ENCODE results near the gene CCR4. TPM values are rescaled to one million over a fixed set of nuclear protein-coding genes. Genes with fewer than 3 reads are reported as not detected.

The CCR4 gene
- polyA plus RNA-seq, 1 donor (not counting 4 experiments of a cell fraction or from before 2014, with no cell fraction given), result not detected

GRCh38 chr3:33004205-33004604 lies 52.8 kb downstream of the CCR4 start:
- dilution Hi-C loops (cut with MboI; ENCODE audit: extremely low pct_ligation_motif_present, low sequenced_read_pairs), result no loop called here
- Histone ChIP-seq H3K36me3 (ENCODE audit: control insufficient read depth in 2 of 2, extremely low read depth in 1 of 2, insufficient read depth in 2 of 2, low read length in 2 of 2) (peaks cover 4 to 8% of the 10 kb centered on the region in 2 experiments), H3K4me3 (ENCODE audit: control insufficient read depth in 2 of 3, extremely low read depth in 1 of 3, insufficient read depth in 2 of 3, low read depth in 1 of 3, low read length in 3 of 3) (no peak overlapping the region), H3K4me1 (ENCODE audit: control insufficient read depth, extremely low read depth, insufficient read depth, low read length) (peaks cover 2% of the 10 kb centered on the region), H3K9me3 (ENCODE audit: control insufficient read depth, low read depth, low read length) (no peaks in the 10 kb centered on the region), H3K27me3 (ENCODE audit: control insufficient read depth, extremely low read depth, insufficient read depth, low read length) (no peaks in the 10 kb centered on the region), H3K79me2 (ENCODE audit: control insufficient read depth, insufficient read depth, low read length) (no peaks in the 10 kb centered on the region), H3K4me2 (ENCODE audit: control insufficient read depth, extremely low read depth, insufficient read depth, low read depth, low read length) (no peak overlapping the region), H3K9ac (ENCODE audit: control insufficient read depth, extremely low read depth, insufficient read depth, low read length) (no peak overlapping the region), H2AFZ (ENCODE audit: control insufficient read depth, low read length) (no peak overlapping the region), H3K27ac (ENCODE audit: control insufficient read depth, insufficient read depth, low read length) (no peak overlapping the region), H4K20me1 (ENCODE audit: control insufficient read depth, extremely low read depth, insufficient read depth, low read length) (no peaks in the 10 kb centered on the region), H3K9me1 (ENCODE audit: control insufficient read depth, extremely low read depth, insufficient read depth, low read length) (no peaks in the 10 kb centered on the region)
- TF ChIP-seq EZH2 (IDR thresholded peaks at IDR 0.05; ENCODE audit: low read length), result no peak
- DNase-seq (ENCODE audit: low read depth, low spot score) (no peak), FAIRE-seq (no peak)

GRCh38 chr3:33004961-33005360 lies 53.5 kb downstream of the CCR4 start:
- Histone ChIP-seq H3K4me3 (ENCODE audit: control insufficient read depth in 2 of 3, extremely low read depth in 1 of 3, insufficient read depth in 2 of 3, low read depth in 1 of 3, low read length in 3 of 3) (no peak overlapping the region), H4K20me1 (ENCODE audit: control insufficient read depth, extremely low read depth, insufficient read depth, low read length) (no peaks in the 10 kb centered on the region)
- no peak for FAIRE-seq

More at GRCh38 chr3:33004961-33005360, 53.5 kb downstream of the CCR4 start:
- no peaks in the 10 kb centered on the region for H3K27me3 ChIP-seq (ENCODE audit: control insufficient read depth, extremely low read depth, insufficient read depth, low read length)
- no peak overlapping the region for H3K4me2 ChIP-seq (ENCODE audit: control insufficient read depth, extremely low read depth, insufficient read depth, low read depth, low read length)
- peaks cover 3 to 10% of the 10 kb centered on the region in 2 experiments for H3K36me3 ChIP-seq (ENCODE audit: control insufficient read depth in 2 of 2, extremely low read depth in 1 of 2, insufficient read depth in 2 of 2, low read length in 2 of 2)
- DNase-seq (ENCODE audit: low read depth, low spot score), result no peak
- no peaks in the 10 kb centered on the region for H3K79me2 ChIP-seq (ENCODE audit: control insufficient read depth, insufficient read depth, low read length)
- dilution Hi-C loops (cut with MboI; ENCODE audit: extremely low pct_ligation_motif_present, low sequenced_read_pairs), result no loop called here
- H3K4me1 ChIP-seq (ENCODE audit: control insufficient read depth, extremely low read depth, insufficient read depth, low read length), result peaks cover 1% of the 10 kb centered on the region
- no peak overlapping the region for H3K27ac ChIP-seq (ENCODE audit: control insufficient read depth, insufficient read depth, low read length)
- no peak overlapping the region for H3K9ac ChIP-seq (ENCODE audit: control insufficient read depth, extremely low read depth, insufficient read depth, low read length)
- H3K9me1 ChIP-seq (ENCODE audit: control insufficient read depth, extremely low read depth, insufficient read depth, low read length), result no peaks in the 10 kb centered on the region
- no peak overlapping the region for H2AFZ ChIP-seq (ENCODE audit: control insufficient read depth, low read length)
- TF ChIP-seq CTCF (optimal IDR thresholded peaks at IDR 0.05 in 1 of 3, IDR thresholded peaks at IDR 0.05 in 1 of 3, conservative IDR thresholded peaks at IDR 0.05 in 1 of 3; ENCODE audit: extremely low read depth in 1 of 3, insufficient read depth in 2 of 3, low read length in 3 of 3) (no peak), EZH2 (IDR thresholded peaks at IDR 0.05; ENCODE audit: low read length) (no peak)
- H3K9me3 ChIP-seq (ENCODE audit: control insufficient read depth, low read depth, low read length), result no peaks in the 10 kb centered on the region

Other genes with a start within 250 kb of the CCR4 start
- gene TRIM71, start 133.6 kb upstream of the CCR4 start, polyA plus RNA-seq, result under 0.01 TPM in 1 of 3 replicates, not detected in the others
- 51.1 to 80.2 TPM (median 60.4 TPM) in 3 replicates for gene GLB1, start 145.5 kb downstream of the CCR4 start, polyA plus RNA-seq
- 1.6 to 5.7 TPM (median 2.6 TPM) in 3 replicates for gene TMPPE, start 145.5 kb downstream of the CCR4 start, polyA plus RNA-seq
- gene CRTAP, start 162.4 kb downstream of the CCR4 start, polyA plus RNA-seq, result 121 to 170 TPM (median 152 TPM) in 3 replicates

Data from keratinocyte (primary cell).